Measurements from ENCODE around the gene TP53TG5.

TP53TG5 gene

GRCh38 chr20:45378191-45378590 is at the start of gene TP53TG5:
Gene TP53TG5, minus strand, starts transcription at chr20:45378325. Its CDS starts 89 bp downstream, at chr20:45378236.
- Histone ChIP-seq H3K9me3 (ENCODE audit: control insufficient read depth, low read length) (no peaks in the 10 kb centered on the region), H3K9ac (ENCODE audit: low read length) (no peak within 1 kb of the TSS), H3K4me3 (ENCODE audit: low read length) (no peak within 1 kb of the TSS)

GRCh38 chr20:45427236-45428149 is 49.4 kb upstream of the TP53TG5 start:
- H3K27me3 ChIP-seq (ENCODE audit: control insufficient read depth, insufficient read depth, low read length) = no peaks in the 10 kb centered on the region
- no peaks in the 10 kb centered on the region for H3K36me3 ChIP-seq (ENCODE audit: control insufficient read depth, insufficient read depth, low read length)
- no peak overlapping the region for H3K9ac ChIP-seq (ENCODE audit: low read length)
- H3K4me3 ChIP-seq (ENCODE audit: low read length) = no peak overlapping the region
- no peaks in the 10 kb centered on the region for H3K9me3 ChIP-seq (ENCODE audit: control insufficient read depth, low read length)
- H3K4me1 ChIP-seq (ENCODE audit: control insufficient read depth, insufficient read depth, low read length) = peaks cover 10% of the 10 kb centered on the region

More at GRCh38 chr20:45378191-45378590, at the start of gene TP53TG5:
- Histone ChIP-seq H3K36me3 (ENCODE audit: control insufficient read depth, insufficient read depth, low read length) (no peaks in the 10 kb centered on the region), H3K27me3 (ENCODE audit: control insufficient read depth, insufficient read depth, low read length) (no peaks in the 10 kb centered on the region), H3K4me1 (ENCODE audit: control insufficient read depth, insufficient read depth, low read length) (peaks cover 3% of the 10 kb centered on the region)

- Histone ChIP-seq H3K4me3 (ENCODE audit: low read length) (no peak overlapping the region), H3K9me3 (ENCODE audit: control insufficient read depth, low read length) (no peaks in the 10 kb centered on the region), H3K27me3 (ENCODE audit: control insufficient read depth, insufficient read depth, low read length) (no peaks in the 10 kb centered on the region), H3K36me3 (ENCODE audit: control insufficient read depth, insufficient read depth, low read length) (peaks cover 3% of the 10 kb centered on the region), H3K4me1 (ENCODE audit: control insufficient read depth, insufficient read depth, low read length) (peaks cover 10% of the 10 kb centered on the region), H3K9ac (ENCODE audit: low read length) (no peak overlapping the region)
Observed at GRCh38 chr20:45426320-45427016, 48.3 kb upstream of the TP53TG5 start.

GRCh38 chr20:45425561-45425960 is 47.4 kb upstream of the TP53TG5 start:
- H3K36me3 ChIP-seq (ENCODE audit: control insufficient read depth, insufficient read depth, low read length) = peaks cover 12% of the 10 kb centered on the region
- no peak overlapping the region for H3K4me3 ChIP-seq (ENCODE audit: low read length)
- H3K9me3 ChIP-seq (ENCODE audit: control insufficient read depth, low read length) = no peaks in the 10 kb centered on the region
- peaks cover 13% of the 10 kb centered on the region for H3K4me1 ChIP-seq (ENCODE audit: control insufficient read depth, insufficient read depth, low read length)
- H3K9ac ChIP-seq (ENCODE audit: low read length) = no peak overlapping the region
- no peaks in the 10 kb centered on the region for H3K27me3 ChIP-seq (ENCODE audit: control insufficient read depth, insufficient read depth, low read length)

- Histone ChIP-seq H3K27me3 (ENCODE audit: control insufficient read depth, insufficient read depth, low read length) (no peaks in the 10 kb centered on the region), H3K4me3 (ENCODE audit: low read length) (no peak overlapping the region), H3K9ac (ENCODE audit: low read length) (no peak overlapping the region), H3K9me3 (ENCODE audit: control insufficient read depth, low read length) (no peaks in the 10 kb centered on the region), H3K4me1 (ENCODE audit: control insufficient read depth, insufficient read depth, low read length) (peaks cover 30% of the 10 kb centered on the region), H3K36me3 (ENCODE audit: control insufficient read depth, insufficient read depth, low read length) (peaks cover 12% of the 10 kb centered on the region)
Observed at GRCh38 chr20:45423700-45424099, 45.6 kb upstream of the TP53TG5 start.

- H3K4me1 ChIP-seq (ENCODE audit: control insufficient read depth, insufficient read depth, low read length) = peaks cover 40% of the 10 kb centered on the region
- no peak overlapping the region for H3K4me3 ChIP-seq (ENCODE audit: low read length)
- H3K9ac ChIP-seq (ENCODE audit: low read length) = peak overlapping the region; percentile 26
- H3K27me3 ChIP-seq (ENCODE audit: control insufficient read depth, insufficient read depth, low read length) = no peaks in the 10 kb centered on the region
- H3K9me3 ChIP-seq (ENCODE audit: control insufficient read depth, low read length) = no peaks in the 10 kb centered on the region
- H3K36me3 ChIP-seq (ENCODE audit: control insufficient read depth, insufficient read depth, low read length) = peaks cover 12% of the 10 kb centered on the region
Observed at GRCh38 chr20:45420125-45420524, 42.0 kb upstream of the TP53TG5 start.

GRCh38 chr20:45419188-45420091 is 41.3 kb upstream of the TP53TG5 start:
- H3K27me3 ChIP-seq (ENCODE audit: control insufficient read depth, insufficient read depth, low read length) = no peaks in the 10 kb centered on the region
- H3K9me3 ChIP-seq (ENCODE audit: control insufficient read depth, low read length) = no peaks in the 10 kb centered on the region
- no peak overlapping the region for H3K4me3 ChIP-seq (ENCODE audit: low read length)
- H3K4me1 ChIP-seq (ENCODE audit: control insufficient read depth, insufficient read depth, low read length) = peaks cover 40% of the 10 kb centered on the region
- peaks cover 12% of the 10 kb centered on the region for H3K36me3 ChIP-seq (ENCODE audit: control insufficient read depth, insufficient read depth, low read length)
- peak overlapping the region; percentile 30 for H3K9ac ChIP-seq (ENCODE audit: low read length)

GRCh38 chr20:45416917-45417316 is 38.8 kb upstream of the TP53TG5 start:
- Histone ChIP-seq H3K4me3 (ENCODE audit: low read length) (peak overlapping the region; percentile 85), H3K9me3 (ENCODE audit: control insufficient read depth, low read length) (no peaks in the 10 kb centered on the region), H3K36me3 (ENCODE audit: control insufficient read depth, insufficient read depth, low read length) (peaks cover 12% of the 10 kb centered on the region), H3K4me1 (ENCODE audit: control insufficient read depth, insufficient read depth, low read length) (peaks cover 40% of the 10 kb centered on the region), H3K9ac (ENCODE audit: low read length) (peak overlapping the region; percentile 88), H3K27me3 (ENCODE audit: control insufficient read depth, insufficient read depth, low read length) (no peaks in the 10 kb centered on the region)

- Histone ChIP-seq H3K9me3 (ENCODE audit: control insufficient read depth, low read length) (no peaks in the 10 kb centered on the region), H3K4me1 (ENCODE audit: control insufficient read depth, insufficient read depth, low read length) (peaks cover 40% of the 10 kb centered on the region), H3K27me3 (ENCODE audit: control insufficient read depth, insufficient read depth, low read length) (no peaks in the 10 kb centered on the region), H3K9ac (ENCODE audit: low read length) (peak within 1 kb of the TSS; percentile 88), H3K4me3 (ENCODE audit: low read length) (peak within 1 kb of the TSS; percentile 85), H3K36me3 (ENCODE audit: control insufficient read depth, insufficient read depth, low read length) (peaks cover 5% of the 10 kb centered on the region)
Observed at GRCh38 chr20:45415822-45416637, 37.9 kb upstream of the TP53TG5 start, which contains the start of gene PIGT. Gene PIGT, plus strand, starts transcription at chr20:45416141. Its CDS starts 16 bp downstream, at chr20:45416157.

GRCh38 chr20:45413479-45413878 is 35.4 kb upstream of the TP53TG5 start:
- peaks cover 4% of the 10 kb centered on the region for H3K36me3 ChIP-seq (ENCODE audit: control insufficient read depth, insufficient read depth, low read length)
- H3K4me3 ChIP-seq (ENCODE audit: low read length) = no peak overlapping the region
- H3K9ac ChIP-seq (ENCODE audit: low read length) = no peak overlapping the region
- H3K9me3 ChIP-seq (ENCODE audit: control insufficient read depth, low read length) = no peaks in the 10 kb centered on the region
- H3K4me1 ChIP-seq (ENCODE audit: control insufficient read depth, insufficient read depth, low read length) = peaks cover 18% of the 10 kb centered on the region
- H3K27me3 ChIP-seq (ENCODE audit: control insufficient read depth, insufficient read depth, low read length) = no peaks in the 10 kb centered on the region

GRCh38 chr20:45412653-45413052 is 34.5 kb upstream of the TP53TG5 start:
- no peaks in the 10 kb centered on the region for H3K9me3 ChIP-seq (ENCODE audit: control insufficient read depth, low read length)
- H3K36me3 ChIP-seq (ENCODE audit: control insufficient read depth, insufficient read depth, low read length) = peaks cover 4% of the 10 kb centered on the region
- H3K9ac ChIP-seq (ENCODE audit: low read length) = no peak overlapping the region
- no peak overlapping the region for H3K4me3 ChIP-seq (ENCODE audit: low read length)
- H3K4me1 ChIP-seq (ENCODE audit: control insufficient read depth, insufficient read depth, low read length) = peaks cover 15% of the 10 kb centered on the region
- H3K27me3 ChIP-seq (ENCODE audit: control insufficient read depth, insufficient read depth, low read length) = no peaks in the 10 kb centered on the region

Measured in mucosa of stomach (tissue), 1 donor.